Tibial nerve (tissue), 3 donors: ENCODE results near the gene XG.
"Not testable (repeated sequence)": the region's sequence is repeated elsewhere in the genome, so short reads cannot be mapped to it uniquely, and the experiment has no call there.

Source experiments
- CTCF ChIP-seq, 5 experiments: fragments of 200-600 bp in 3 of 5; fragments of 450-650 bp in 2 of 5; sonication (generic) in 3 of 5; IDR thresholded peaks; one replicate each; pipeline ENCODE4 v1.5.1; 2016 to 2019; ENCODE audit warnings: antibody characterized with exemption in 5 of 5, mild to moderate bottlenecking in 3 of 5, moderate library complexity in 2 of 5
- POLR2A ChIP-seq, 2 donors: fragments of 450-650 bp; IDR thresholded peaks; one replicate each; pipeline ENCODE4 v1.6.1; 2017; ENCODE audit warnings: antibody characterized with exemption in 2 of 2, mild to moderate bottlenecking in 2 of 2, moderate library complexity in 2 of 2

GRCh38 chrX:2762671-2763070 is 10.8 kb downstream of the XG start:
- TF ChIP-seq CTCF, POLR2A (IDR thresholded peaks at IDR 0.05): not testable (repeated sequence)
